Suprapubic skin (tissue), 4 donors: ENCODE data around the gene CXCL5. TPM values are rescaled to one million over a fixed set of nuclear protein-coding genes. Genes with fewer than 3 reads are reported as not detected.
"Not testable (repeated sequence)": the region's sequence is repeated elsewhere in the genome, so short reads cannot be mapped to it uniquely, and the experiment has no call there.

Source experiments
- DNase-seq, 2 donors: peaks; one replicate each; pipeline ENCODE4 v3.0.0-alpha.2; 2019; ENCODE audit warnings: low spot score in 2 of 2
- H3K27ac ChIP-seq: fragments of 200-600 bp; sonication (generic); one replicate; pipeline ENCODE4 v1.5.1; 2019
- H3K27me3 ChIP-seq: fragments of 200-600 bp; sonication (generic); one replicate; pipeline ENCODE4 v1.5.1; 2019
- H3K36me3 ChIP-seq: fragments of 200-600 bp; sonication (generic); one replicate; pipeline ENCODE4 v1.5.1; 2019
- H3K4me1 ChIP-seq: fragments of 200-600 bp; sonication (generic); one replicate; pipeline ENCODE4 v1.5.1; 2019
- H3K4me3 ChIP-seq: fragments of 200-600 bp; sonication (generic); one replicate; pipeline ENCODE4 v1.5.1; 2019; ENCODE audit warnings: mild to moderate bottlenecking
- H3K9me3 ChIP-seq: fragments of 200-600 bp; sonication (generic); one replicate; pipeline ENCODE4 v1.5.1; 2019
- EP300 ChIP-seq: sonication (generic); formaldehyde crosslinking; IDR thresholded peaks from one replicate; pipeline ENCODE4 v1.6.1; 2017; ENCODE audit warnings: antibody characterized with exemption
- POLR2A ChIP-seq, 2 donors: fragments of 450-650 bp; IDR thresholded peaks; one replicate each; pipeline ENCODE4 v1.6.1; 2017; ENCODE audit warnings: antibody characterized with exemption in 2 of 2, mild to moderate bottlenecking in 2 of 2, moderate library complexity in 2 of 2
- POLR2AphosphoS5 ChIP-seq, 3 donors: sonication (generic); formaldehyde crosslinking; IDR thresholded peaks; one replicate each; pipeline ENCODE4 v1.6.1; 2017; ENCODE audit warnings: antibody characterized with exemption in 3 of 3
- whole genome bisulfite sequencing: methylation state at CpG from one replicate; pipeline ENCODE4 v1.1.5; 2018; 5-methylcytosine and 5-hydroxymethylcytosine counted together
- total RNA-seq, 4 donors: library from RNA; depleted of rRNA; stranded (reverse); fragments of >200 nt; gene quantifications; one replicate each; pipeline ENCODE4 v1.1.0, GENCODE V29; 2016
- TF ChIP-seq, protein P1 (sequence below), 2 donors: fragments of 200-600 bp in 1 of 2; fragments of 450-650 bp in 1 of 2; sonication (generic) in 1 of 2; IDR thresholded peaks; one replicate each; pipeline ENCODE4 v1.5.1; 2016 to 2019; ENCODE audit warnings: antibody characterized with exemption in 2 of 2, mild to moderate bottlenecking in 1 of 2, moderate library complexity in 1 of 2

Gene CXCL5
- total RNA-seq, 4 donors from 2014 or later: not detected

DNA sequence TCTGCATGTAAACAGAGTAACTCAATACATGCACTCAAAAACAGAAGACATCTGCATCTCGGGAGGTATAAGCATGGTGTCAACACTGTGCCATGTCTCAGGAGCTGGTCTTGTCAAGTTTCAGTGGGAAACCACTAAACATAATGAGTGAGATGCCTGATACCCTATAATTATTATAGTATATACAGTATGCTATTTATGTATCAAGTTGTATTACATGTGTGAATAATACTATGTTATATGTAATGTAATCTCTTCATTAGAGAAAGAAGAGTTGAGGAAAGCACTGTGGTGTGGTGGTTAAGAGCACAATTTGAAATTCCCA is 13.0 kb downstream of the CXCL5 start:
- DNase-seq: no peak
- Histone ChIP-seq H3K27ac (no peak overlapping the region), H3K9me3 (no peaks in the 10 kb centered on the region), H3K36me3 (no peaks in the 10 kb centered on the region), H3K4me1 (no peaks in the 10 kb centered on the region), H3K27me3 (peaks cover 20% of the 10 kb centered on the region), H3K4me3 (no peak overlapping the region)
- WGBS: 35% methylated on average over 1 of the region's 1 CpG
- TF ChIP-seq EP300: no peak
- TF ChIP-seq, protein P1, sequence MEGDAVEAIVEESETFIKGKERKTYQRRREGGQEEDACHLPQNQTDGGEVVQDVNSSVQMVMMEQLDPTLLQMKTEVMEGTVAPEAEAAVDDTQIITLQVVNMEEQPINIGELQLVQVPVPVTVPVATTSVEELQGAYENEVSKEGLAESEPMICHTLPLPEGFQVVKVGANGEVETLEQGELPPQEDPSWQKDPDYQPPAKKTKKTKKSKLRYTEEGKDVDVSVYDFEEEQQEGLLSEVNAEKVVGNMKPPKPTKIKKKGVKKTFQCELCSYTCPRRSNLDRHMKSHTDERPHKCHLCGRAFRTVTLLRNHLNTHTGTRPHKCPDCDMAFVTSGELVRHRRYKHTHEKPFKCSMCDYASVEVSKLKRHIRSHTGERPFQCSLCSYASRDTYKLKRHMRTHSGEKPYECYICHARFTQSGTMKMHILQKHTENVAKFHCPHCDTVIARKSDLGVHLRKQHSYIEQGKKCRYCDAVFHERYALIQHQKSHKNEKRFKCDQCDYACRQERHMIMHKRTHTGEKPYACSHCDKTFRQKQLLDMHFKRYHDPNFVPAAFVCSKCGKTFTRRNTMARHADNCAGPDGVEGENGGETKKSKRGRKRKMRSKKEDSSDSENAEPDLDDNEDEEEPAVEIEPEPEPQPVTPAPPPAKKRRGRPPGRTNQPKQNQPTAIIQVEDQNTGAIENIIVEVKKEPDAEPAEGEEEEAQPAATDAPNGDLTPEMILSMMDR (IDR thresholded peaks at IDR 0.05): no peak
- TF ChIP-seq POLR2A (IDR thresholded peaks at IDR 0.05): no peak
- no peak for TF ChIP-seq POLR2AphosphoS5 (IDR thresholded peaks at IDR 0.05)

DNA sequence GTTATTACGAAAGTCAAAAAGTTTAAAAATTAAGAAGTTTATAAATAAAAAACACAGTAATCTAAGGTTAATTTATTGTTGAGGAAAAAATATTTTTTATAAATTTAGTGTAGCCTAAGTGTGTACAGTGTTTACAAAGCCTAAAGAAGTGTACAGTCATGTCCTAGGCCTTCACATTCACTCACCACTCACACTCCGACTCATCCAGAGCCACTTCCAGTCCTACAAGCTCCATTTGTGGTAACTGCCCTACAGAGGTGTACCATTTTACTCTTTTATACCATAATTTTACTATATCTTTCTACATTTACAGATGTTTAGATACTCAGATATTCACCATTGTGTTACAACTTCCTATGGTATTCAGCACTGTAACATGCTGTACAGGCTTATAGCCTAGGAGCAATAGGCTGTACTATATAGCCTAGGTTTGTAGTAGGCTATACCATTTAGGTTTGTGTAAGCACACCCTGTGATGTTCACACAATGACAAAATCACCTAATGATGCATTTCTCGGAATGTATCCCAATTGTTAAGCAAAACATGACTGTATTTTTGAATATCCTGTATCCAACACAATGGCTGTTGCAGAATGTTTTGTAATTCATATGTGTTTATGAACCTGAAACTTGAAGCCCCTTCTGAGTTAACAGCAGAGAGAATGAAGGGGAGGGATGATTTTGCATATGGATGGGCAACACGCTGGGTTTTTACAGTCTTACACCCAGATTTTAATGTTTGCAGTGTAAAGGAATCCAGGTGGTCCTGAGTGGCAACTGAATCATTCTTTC is 13.5 kb downstream of the CXCL5 start:
- no peak for TF ChIP-seq POLR2AphosphoS5 (IDR thresholded peaks at IDR 0.05)
- no peak for TF ChIP-seq POLR2A (IDR thresholded peaks at IDR 0.05)
- TF ChIP-seq EP300: no peak
- H3K4me1 ChIP-seq: no peaks in the 10 kb centered on the region
- H3K9me3 ChIP-seq: no peaks in the 10 kb centered on the region
- H3K27me3 ChIP-seq: peaks cover 20% of the 10 kb centered on the region
- WGBS: 68% methylated on average over 4 of the region's 4 CpGs
- no peak overlapping the region for H3K4me3 ChIP-seq
- H3K36me3 ChIP-seq: no peaks in the 10 kb centered on the region
- H3K27ac ChIP-seq: no peak overlapping the region
- DNase-seq: no peak

DNA sequence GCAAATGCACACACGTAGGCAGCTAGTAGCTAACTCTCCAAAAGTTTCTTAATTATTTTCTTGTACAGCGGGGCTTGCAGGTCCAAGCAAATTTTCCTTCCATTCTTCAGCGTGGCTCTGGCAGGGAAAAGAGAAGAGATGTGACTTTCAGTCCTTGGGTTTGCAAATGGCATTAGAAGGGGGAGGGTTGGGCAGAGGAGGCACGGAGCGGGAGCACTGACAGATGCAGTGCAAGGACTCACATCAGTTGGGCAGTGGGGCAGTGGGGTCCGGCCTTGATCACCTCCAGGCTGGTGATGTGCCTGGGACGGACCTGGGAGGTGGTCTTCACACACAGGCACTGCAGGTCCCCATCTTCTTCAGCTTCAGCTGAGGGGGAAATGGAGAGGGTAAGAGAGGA is 17.3 kb downstream of the CXCL5 start:
- not testable (repeated sequence) for H3K4me1 ChIP-seq, H3K9me3 ChIP-seq, H3K4me3 ChIP-seq, H3K36me3 ChIP-seq, H3K27ac ChIP-seq, DNase-seq
- H3K27me3 ChIP-seq: peaks cover 20% of the 10 kb centered on the region
- WGBS: 65% methylated on average over 7 of the region's 7 CpGs

DNA sequence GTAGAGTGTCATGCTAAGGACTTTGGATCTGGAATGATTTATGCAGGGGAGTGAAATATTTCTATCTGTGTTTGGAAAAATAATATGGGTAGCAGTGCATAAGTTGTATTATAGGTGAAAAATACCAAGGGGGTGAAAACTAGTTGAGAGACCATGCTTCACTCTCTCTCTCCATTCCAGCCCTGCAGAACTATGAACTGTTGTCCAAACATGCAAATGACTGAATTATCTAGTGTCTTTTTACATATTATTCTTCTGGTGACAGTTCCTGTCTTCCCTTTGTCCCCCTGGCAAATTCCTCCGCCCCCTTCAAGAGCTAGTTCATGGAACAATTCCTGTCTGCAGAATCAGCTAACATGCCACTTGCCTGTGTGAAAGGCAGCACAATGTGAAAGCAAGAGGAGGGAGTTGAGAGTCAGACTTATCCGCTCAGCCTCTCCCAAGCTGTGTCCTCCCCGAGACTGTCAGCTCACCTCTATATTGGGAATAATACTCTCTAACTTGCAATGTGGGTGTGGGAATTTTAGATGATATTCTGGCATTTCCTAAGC is 19.0 kb downstream of the CXCL5 start:
- Histone ChIP-seq H3K4me3 (no peak overlapping the region), H3K36me3 (no peaks in the 10 kb centered on the region), H3K27me3 (peaks cover 20% of the 10 kb centered on the region), H3K27ac (no peak overlapping the region), H3K4me1 (no peaks in the 10 kb centered on the region), H3K9me3 (no peaks in the 10 kb centered on the region)
- WGBS: 65% methylated on average over 3 of the region's 3 CpGs
- no peak for DNase-seq
- no peak for TF ChIP-seq EP300
- no peak for TF ChIP-seq POLR2AphosphoS5 (IDR thresholded peaks at IDR 0.05)

DNA sequence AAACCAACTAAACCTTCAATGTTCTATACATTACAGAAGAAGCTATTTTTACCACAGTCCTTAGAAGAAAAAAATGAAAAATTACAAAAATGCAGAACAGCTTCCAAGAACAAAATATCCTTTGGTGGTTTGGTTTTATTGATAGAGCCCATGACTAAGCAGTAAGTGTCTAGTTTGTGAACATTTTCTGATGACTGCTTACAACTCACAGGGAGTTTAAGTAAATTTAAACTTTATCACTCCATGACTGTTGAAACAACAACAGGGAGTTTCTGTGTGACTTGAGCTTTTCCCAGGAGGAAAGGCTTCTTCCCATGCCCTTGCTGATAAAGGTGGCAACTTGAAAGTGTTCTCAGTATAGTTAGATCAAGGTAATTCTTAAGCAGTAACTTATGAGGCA is 19.6 kb downstream of the CXCL5 start:
- Histone ChIP-seq H3K36me3 (no peaks in the 10 kb centered on the region), H3K27me3 (peaks cover 20% of the 10 kb centered on the region), H3K27ac (no peak overlapping the region), H3K4me1 (no peaks in the 10 kb centered on the region), H3K4me3 (no peak overlapping the region), H3K9me3 (no peaks in the 10 kb centered on the region)
- TF ChIP-seq, protein P1 (IDR thresholded peaks at IDR 0.05): no peak
- no peak for TF ChIP-seq POLR2AphosphoS5 (IDR thresholded peaks at IDR 0.05)
- no peak for TF ChIP-seq POLR2A (IDR thresholded peaks at IDR 0.05)
- no peak for TF ChIP-seq EP300
- no peak for DNase-seq

DNA sequence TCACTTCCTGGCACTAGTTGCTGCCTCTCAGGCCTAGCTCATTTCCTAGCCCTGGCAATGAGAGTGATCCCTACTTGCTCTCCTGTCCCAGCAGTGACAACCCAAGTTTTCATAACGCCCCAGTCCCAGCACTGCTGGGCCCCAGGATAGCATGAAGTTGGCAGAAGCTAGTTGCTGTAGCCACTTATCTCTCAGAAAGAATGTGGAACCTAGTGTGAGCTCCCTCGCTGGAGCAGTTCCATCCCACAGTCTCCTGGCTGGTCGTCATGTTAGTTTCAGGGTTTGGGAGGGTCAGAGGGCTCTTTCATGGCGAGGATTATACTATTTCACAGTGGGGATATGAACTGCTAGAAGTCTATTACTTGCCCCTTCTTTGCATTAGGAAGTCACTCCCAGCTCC is 21.8 kb downstream of the CXCL5 start:
- Histone ChIP-seq H3K36me3 (no peaks in the 10 kb centered on the region), H3K27ac (no peak overlapping the region), H3K27me3 (peaks cover 10% of the 10 kb centered on the region), H3K4me1 (no peaks in the 10 kb centered on the region), H3K4me3 (no peak overlapping the region), H3K9me3 (no peaks in the 10 kb centered on the region)
- 84% methylated on average over 4 of the region's 4 CpGs for WGBS
- no peak for DNase-seq
- TF ChIP-seq POLR2AphosphoS5 (IDR thresholded peaks at IDR 0.05): no peak
- no peak for TF ChIP-seq EP300
- TF ChIP-seq, protein P1 (IDR thresholded peaks at IDR 0.05): no peak
- TF ChIP-seq POLR2A (IDR thresholded peaks at IDR 0.05): no peak
